Hindlimb muscle (tissue), 1 donor: Measurements from ENCODE around the gene TMEM218. TPM values are rescaled to one million over a fixed set of nuclear protein-coding genes. Genes with fewer than 3 reads are reported as not detected.
"Not testable (repeated sequence)": the region's sequence is repeated elsewhere in the genome, so short reads cannot be mapped to it uniquely, and the experiment has no call there.

Source experiments
- DNase-seq: peaks from one replicate; pipeline ENCODE4 v3.0.0-alpha.2; 2013
- polyA plus RNA-seq: library from polyadenylated mRNA; unstranded; fragments of 120-200 nt; gene quantifications from one replicate; pipeline ENCODE4 v1.2.1, GENCODE V29; 2013; ENCODE audit not compliant: insufficient read length

Gene TMEM218
- polyA plus RNA-seq, 1 donor, result 23.3 TPM

DNA sequence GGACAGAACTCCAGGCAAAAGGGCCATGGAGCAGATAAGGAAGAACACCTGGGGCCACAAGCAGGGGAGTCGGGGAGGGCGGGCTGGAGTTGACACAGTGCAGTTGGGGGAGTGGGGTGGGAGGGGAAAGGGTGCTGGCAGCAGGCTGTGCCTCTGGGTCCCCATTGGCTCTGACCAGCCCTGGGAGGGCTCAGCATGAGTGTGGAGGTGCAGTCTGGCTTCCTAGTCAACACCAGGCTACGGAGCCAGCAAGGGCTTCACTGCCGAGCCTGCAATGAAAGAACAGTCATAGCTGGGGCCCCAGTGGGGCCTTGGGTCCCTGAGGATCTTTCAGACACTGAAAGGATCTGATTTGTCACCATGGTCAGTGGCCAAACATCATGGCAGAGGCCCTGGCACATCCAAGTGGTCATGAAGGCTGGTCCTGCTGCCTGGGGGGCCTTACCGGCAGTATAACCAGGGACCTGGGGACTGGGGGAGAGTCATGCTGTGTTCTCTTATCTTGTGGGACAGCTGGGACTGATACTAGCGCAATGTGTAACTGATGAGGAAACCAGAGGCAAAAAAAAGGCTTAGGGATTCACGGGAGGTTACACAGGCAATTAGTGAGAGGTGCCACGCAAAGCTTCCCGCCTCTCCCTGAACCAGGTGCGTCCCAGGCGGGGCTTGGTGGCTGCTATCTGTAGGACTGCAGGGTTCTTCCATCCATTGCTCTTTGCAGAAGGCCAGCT, 36.8 kb downstream of the TMEM218 start:
- DNase-seq, result no peak

DNA sequence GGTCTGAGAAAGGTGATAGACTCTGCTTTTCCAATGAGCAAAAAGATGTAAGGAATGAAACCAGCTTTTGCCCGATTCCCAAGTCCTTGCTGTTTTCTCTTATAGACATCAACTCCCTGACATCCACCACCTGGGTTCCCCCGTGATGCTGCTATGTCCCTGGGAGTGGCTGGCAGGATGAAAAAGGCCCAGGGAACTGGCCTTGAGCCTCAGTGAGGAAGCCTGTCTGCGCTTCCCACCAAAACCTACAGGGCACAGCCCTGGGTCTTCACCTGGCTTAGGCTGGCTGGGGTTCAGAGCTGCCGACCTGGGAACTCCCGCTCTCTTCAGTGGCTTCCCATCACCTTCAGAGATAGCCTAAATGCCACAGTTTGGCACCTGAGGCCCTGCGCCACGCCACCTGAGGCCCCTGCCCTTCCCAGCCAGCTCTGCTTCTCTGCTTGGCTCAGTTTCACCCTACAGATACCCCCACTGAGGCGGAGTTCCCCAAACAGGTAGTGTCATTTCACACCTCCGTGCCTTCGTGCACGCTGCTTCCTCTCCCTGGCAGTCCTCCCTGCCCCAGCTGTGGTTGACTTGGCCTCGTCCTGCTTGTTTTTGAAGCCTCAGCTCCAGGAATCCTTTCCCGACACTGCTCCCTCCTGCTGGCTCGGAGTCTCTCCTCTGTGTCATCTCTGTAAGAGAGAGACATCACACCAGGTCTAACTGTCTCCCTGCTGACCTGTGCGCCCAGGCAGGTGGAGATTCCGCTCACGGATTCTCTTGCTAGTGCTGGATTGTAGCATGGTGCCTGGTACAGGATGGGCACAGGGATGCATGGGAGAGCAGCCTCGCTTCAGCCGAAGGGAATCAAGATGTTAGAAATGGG, 37.6 kb downstream of the TMEM218 start:
- DNase-seq, result no peak

DNA sequence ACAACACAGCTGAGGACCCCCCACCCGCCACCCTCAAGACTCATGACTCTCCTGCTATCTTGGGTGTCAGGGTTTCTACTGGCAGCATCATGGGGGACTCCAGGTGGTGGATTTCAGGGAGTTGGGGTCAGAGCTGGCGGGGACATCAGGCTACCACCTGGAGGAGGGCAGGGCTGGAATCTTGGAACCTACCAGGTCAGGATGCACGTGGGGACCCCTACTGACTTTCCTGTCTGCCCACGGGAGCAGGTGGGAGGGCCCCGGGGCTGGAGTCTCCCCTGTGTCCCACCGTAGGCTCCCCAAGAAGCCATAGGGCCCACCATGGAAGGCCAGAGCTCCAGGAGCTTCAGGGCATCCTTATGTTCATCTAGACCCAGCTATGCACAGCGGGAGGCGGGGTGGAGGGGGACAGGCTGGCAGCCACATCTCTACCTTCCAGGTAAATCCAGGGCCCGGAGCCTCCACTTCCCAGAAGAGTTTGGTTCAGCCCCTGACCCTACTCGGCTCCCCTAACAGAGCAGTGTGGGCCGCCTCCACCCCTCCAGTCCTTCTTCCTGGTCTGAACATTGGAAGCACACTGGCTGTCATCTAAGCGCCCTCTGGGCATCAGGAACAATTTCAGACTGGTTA, 38.4 kb downstream of the TMEM218 start:
- no peak for DNase-seq

DNA sequence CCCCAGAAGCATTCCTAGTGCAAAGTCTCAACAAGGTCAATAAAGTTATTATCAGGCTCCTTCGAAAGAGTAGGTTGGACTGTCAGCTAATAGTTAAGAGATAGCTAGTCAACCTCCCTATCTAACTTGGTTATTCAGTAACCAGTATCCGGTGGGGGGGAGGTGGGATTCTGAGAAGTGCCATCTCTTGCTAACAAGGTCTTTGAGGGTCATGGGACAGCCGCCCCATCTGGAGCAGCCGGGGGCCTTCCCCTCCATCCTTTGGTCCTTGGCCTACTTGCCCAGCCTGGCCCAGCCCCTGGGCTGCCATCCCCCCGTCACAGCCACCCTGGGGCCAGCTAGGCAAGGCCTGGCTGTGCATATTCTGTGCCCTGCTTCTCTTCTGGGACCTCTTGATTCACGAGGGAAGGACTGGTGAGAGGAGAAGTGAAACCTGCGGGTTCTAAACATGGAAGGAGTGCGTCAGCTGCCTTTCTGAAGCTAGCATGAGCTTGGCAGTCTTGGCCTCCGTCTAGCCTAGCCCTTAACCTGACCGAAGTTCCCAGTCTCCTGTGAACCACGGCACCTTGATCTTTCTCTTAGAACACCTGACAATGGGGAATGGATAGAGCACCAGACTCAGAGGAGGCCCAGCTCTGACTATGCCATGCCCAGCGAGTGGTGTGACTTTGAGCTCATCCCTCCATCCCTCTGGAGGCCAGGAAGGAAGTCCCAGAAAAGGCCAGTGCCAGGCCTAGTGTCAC, 39.0 kb downstream of the TMEM218 start:
- peak; percentile 30 for DNase-seq

DNA sequence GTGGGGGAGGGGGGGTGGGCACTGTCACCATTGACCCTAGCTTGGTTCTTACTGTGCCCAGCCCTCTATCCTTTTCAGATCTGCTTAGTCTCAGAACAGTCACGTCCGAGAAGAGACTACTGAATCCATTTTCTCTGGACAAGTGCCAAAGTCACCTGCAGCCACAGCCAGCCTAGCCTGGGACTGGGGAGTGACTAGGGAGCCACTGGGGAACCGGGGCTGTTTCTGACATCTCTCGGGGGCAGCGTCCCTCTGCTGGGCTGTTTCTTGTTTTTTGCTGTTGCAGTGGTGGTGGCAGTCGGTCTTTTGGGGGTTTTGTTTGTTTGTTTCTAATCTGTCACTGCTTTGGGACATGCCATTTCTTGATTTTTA, 39.6 kb downstream of the TMEM218 start:
- DNase-seq, result no peak

DNA sequence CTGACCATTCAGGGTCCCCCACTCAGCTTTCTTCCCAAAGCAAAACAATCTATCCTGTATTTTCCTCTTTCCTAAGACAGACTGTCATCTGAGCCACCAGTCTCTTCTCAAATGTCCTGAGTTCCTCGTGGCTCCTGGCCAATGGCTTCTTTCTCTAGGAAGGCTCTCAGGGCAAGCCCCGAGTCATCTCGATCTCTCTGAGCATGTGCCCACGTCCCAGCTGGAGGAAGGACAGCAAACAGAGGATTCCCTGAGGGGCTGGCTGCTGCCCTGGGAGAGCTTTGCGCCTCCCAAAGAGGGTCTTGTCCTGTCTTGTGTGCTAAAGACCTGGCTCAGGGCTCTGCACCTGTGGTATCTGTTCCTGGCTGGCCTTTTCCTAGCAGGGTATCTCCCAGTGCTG, 40.0 kb downstream of the TMEM218 start:
- no peak for DNase-seq

DNA sequence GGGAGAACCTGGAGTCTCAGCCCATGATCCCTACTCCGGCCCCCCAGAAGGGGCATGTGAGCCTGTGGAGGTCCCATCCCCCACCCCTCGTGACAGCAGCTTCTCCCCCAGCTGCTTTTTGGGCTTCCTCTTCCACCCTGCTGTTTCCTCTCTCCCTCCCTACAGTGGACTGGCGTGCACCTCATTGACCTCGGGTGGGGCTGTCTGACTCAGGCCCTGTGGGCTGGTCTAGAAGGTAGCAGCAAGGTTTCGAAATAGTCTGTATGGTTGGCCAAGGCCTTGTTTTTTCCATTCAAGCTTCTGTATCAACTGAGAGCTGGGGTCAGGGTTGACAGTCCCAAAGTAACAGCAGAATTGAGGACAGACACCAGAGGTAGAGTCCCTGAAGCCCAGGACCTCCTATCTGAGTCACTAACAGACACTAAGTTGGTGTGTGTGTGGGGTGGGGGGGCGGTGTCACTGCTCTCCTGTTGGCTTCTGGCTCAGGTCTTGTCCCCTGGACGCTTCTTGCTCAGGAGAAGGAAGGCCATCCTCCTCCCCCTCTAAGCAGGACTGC, 40.6 kb downstream of the TMEM218 start:
- DNase-seq, result peak; percentile 47

DNA sequence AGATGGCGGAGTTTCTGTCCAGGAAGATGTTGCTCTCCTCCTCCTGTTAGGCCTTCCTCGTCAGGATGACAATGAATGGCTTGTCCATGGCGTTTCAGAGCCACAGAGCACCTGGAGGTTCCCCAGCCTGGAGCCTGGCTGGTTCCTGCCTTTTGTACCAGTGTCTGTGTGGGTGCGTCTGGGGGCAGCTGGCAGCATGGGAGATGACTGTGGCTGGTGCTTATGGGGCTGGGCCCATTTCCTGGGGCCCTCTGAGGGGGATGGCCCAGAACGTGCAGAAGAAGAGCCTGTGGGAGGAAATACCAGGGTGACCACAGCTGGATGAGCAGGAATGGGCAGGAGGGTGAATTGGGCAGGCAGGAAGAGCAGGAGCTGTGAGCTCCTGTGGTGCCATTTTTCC, 41.6 kb downstream of the TMEM218 start:
- DNase-seq, result no peak

DNA sequence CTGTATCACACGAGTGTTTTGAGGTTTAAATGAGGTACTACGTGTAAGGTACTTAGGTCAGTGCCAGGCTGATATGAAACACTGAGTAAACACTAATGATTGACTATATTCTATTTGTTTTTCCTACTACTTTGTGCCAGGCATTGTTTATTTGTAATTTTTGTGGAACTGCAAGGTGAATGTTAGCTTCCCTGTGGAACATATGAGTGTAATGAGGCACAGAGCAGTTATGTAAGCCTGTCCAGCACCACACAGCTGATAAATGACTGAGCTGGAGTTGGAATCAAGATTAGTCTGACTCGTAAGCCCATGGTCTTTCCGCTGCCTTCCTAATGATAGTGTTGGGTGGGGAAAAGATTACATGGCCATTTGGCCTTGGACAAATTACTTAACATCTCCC, 42.4 kb downstream of the TMEM218 start:
- no peak for DNase-seq

DNA sequence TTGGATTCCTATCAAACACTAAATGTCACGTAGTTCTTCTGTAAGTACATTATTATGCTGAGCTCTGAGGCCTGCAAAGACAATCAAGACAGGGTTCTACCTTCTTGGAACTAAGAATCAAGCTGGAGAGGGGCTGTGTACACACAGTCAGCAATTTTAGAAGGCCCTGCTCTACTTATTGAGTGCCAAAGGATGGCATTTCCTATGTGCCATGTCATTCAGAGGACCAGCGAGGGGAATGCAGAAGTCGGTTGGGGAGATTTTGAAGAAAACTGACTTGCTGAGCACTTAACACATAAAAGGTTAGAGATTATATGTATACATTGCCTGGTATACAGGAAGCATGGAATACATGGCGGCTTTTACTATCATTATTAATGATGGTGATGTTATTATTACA, 43.1 kb downstream of the TMEM218 start:
- DNase-seq, result no peak

DNA sequence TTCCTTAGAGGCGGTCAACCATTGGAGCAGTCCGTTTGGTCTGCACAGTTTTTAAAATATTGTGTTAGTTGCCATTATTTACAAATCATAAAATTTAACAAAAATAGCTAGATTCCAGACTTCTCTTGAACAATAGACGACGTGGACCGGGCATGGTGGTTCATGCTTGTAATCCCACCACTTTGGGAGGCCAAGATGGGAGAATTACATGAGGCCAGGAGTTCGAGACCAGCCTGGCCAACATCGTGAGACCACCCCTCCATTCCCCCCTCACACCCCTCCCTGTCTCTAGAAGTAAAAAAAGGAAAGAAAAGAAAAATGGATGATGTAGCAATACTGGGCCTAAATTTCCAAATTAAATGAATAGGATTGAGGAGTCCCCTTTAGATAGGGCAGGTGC, 47.4 kb downstream of the TMEM218 start:
- no peak for DNase-seq

DNA sequence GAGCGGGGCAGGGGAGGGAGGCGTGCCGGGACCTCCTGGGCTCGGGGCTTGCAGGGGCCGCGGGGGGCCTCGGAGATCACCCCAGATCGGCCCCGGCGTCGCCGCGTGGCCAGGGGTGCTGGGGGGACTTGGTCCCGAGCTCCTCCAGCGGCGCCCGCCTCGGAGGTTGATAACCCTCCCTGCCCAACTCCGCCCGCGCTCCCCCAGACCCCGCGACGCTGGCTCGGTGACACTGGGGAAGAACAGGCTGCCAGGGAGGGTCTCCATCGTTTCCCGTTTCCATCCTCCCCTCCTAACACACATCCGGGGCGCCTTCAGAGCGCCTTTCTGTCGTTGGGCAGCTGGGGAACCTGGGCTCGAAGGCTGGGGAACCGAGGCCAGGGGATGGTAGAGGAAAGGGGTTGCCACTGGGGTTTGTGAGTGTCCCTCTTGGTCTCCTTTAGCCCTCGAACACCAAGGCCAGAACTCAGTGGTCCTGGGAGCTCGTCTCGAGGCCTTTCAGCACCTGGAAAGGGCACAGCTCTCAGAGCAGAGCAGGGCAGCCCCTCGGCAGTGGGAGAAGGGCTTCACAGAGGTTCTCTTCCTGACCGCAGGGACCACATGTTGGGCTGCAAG, 47.9 kb downstream of the TMEM218 start:
- DNase-seq, result no peak

DNA sequence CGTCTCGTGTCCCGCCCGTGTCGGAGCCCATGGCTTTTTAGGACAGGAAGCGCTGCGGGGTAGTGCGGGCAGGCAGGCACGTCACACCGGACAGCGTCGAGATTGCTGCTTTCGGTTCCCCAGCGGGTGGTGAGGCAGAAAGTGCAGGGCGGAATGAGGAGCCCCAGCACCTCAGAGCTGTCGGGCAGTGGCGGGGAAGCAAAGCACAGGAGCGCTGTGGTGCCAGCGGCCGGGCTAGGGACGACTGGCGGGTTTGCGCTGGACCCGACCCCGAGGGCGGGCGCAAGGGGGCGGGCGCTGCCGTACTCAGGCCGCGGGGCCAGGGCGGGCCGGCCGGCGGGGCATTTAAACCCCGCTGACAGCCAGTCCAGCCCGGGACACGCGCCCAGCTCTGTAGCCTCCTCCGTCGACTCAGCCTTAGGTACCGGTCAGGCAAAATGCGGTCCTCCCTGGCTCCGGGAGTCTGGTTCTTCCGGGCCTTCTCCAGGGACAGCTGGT, 48.4 kb downstream of the TMEM218 start, which contains the start of gene SLC37A2:
Gene SLC37A2 (plus strand): TSS at position 375 of the 498 bp plus-strand sequence. CDS start 63 bp downstream, at position 438.
- peak; percentile 56 for DNase-seq

DNA sequence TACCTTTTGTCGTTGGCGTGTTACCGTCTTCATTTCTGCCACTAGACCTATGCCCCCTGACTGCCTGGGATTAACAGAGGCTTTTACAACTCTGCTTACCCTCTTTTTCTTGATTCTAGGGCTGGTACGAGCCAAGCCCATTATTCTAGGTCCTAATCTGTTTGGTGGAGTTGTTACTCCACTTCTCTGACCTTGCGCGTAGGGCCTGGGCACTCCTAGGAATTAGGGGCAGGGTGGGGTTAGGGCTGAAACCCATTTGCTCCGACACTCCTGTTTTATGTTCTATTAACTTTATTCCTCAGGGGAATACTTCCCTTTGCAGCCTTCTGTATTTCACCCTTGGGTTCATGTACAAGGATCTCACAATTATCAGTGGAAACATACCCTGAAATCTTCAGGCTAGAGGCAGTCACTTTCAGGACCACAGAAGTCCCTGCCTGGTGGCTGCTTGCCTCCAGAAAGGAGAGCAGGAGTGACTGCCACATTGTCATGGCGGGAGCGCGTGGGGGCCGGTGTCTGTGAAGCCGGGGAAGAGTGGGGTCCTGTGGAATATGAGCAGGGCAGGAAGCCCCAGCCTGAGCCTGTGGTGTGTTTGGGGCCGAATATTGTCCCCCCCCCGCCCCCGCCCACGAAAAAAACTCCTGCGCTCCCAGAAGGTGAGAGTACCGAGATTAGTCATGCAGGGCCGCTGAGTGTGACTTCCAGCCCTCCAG, 49.1 kb downstream of the TMEM218 start:
- no peak for DNase-seq

DNA sequence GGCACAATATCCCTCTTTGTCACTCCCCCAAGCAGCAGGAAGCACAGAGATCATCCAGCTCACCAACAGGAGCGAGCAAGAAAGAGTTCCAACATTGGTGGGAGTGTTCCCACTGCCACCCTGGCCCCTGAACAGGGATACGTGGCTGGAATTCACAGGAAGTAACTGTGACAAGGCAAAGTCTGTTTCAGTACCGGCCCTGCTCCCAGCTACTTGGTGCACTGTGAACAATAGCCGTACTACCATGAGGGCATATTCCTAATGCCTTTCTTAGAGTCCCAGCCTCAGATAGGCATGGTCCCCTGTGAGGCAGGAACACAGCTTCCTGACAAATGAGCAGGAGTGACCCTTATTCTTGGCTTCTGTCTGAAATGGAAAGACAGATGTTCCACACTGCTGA, 50.1 kb downstream of the TMEM218 start:
- DNase-seq, result no peak

DNA sequence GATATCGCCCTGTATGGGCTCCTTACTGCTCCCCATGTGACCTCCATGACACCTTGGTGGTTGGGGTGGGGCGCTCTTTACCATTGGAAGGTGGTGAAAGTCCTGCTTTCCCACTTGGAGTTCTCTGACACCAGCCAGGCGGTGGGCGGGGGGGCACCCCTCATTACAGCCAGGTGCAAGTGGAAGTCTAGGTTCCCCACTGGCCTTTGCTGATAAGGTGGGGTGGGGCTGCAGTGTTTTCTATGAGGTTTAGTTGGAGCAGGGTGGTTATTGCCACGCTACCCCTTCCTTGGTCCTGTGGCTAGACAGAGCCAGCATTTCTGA, 53.8 kb downstream of the TMEM218 start:
- no peak for DNase-seq

DNA sequence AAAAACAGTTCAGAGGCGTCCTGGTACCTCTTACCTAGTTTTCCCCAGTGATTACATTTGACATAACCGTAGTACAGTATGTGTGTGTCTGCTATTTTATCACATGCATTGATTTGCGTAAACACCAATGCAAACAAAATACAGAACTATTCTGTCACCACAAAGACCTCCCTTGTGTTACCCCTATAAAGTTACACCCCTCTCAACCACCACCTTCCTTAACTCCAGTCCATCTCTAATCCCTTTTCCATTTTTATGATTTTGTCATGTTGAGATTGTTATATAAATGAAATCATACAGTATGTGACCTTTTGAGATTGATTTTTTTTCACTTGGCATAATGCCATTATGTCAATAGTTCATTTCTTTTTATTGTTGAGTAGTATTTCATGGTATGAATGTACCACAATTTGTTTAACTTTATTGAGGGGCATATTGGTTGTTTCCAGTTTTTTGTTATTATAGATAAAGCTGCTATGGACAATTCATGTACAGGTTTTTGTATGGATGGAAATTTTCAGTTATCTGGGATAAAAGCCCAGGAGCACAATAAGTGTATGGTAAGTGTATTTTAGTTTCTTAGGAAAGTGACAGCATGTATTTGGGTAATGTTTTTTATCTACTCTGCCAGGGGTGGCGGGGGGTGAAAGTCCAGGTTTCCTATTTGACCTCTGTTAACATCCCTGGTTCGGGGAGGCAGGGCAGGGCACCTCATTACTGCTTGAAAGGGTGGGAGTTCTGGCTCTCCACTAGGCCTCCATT, 54.3 kb downstream of the TMEM218 start:
- no peak for DNase-seq

DNA sequence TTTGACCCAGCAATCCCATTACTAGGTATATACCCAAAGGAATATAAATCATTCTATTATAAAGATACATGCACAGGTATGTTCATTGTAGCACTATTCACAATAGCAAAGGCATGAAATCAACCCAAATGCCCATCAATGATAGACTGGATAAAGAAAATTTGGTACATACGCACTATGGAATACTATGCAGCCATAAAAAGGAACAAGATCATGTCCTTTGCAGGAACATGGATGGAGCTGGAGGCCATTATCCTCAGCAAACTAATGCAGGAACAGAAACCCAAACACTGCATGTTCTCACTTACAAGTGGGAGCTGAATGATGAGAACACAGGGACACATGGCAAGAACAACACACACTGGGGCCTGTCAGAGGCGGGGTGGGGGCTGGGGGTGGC, 55.3 kb downstream of the TMEM218 start:
- DNase-seq, result not testable (repeated sequence)

DNA sequence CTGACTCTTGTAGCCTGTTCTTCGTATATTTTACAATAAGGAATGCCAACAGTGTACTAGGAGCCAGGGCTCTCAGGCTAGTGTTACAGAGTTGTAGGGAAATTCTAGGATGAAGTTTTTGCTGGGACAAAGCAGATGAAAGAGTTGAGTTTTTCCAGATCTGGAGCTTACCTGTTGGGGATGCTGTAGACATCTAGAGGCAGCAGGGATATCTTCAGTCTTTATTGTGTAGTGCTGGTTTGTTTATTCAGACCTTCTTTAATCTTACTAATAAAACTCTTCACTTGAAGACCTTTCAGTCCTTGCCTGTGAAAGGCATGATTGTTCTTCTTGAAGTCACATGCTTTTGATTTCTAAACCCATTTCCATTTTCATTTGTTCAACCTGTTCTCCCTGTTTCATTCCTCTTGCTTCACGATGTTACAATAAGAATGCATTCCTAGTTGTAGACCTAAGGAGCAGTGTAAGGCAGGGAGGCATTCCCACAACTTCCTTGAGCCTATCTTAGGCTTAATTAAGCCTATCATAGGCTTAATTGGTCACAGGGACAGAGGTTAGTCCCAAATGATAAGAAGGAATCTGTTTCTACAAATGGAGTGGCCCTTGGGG, 56.2 kb downstream of the TMEM218 start:
- no peak for DNase-seq

DNA sequence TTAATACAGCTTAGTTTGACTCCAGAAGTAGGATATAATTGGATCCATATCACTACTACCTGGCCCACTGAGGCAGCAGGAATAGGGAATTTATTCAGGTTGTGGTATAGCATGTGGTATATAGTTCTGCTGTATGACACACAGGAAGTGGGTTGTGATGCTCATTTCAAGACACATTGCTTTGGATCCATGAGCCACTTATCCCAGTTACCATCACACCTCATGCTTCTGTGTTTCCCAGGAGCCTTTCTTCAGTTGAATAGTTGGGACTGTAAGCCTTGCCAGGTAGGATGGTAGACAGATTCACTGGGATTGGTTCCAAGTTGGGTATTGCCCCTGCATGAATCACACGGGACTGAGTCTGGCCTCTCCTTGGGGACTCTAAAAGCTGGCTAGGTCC, 58.3 kb downstream of the TMEM218 start:
- no peak for DNase-seq
